Measurements from ENCODE around the gene ZNF202.
"Not testable (repeated sequence)": the region's sequence is repeated elsewhere in the genome, so short reads cannot be mapped to it uniquely, and the experiment has no call there.

The ZNF202 gene

DNA sequence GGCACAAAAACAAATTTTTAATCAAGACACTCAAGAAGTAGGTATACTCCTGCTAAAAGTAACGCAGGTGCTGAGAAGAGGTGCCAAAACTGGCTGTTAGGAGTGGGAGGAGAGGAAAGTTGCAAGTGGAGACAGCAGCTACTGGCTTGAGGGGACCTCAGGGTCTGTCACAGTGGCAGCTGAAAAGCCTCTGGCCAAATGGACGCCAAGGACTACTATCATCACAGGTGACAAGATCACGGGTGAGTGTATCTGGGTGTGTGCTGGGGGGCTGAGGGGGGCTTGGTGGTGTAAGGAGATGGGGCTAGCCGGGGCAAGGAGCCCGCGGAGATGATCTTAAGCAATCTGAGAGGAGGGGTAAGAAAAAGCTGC is 687 bp downstream of the ZNF202 start:
- no peak for DNase-seq (ENCODE audit: low read depth in 3 of 3)

DNA sequence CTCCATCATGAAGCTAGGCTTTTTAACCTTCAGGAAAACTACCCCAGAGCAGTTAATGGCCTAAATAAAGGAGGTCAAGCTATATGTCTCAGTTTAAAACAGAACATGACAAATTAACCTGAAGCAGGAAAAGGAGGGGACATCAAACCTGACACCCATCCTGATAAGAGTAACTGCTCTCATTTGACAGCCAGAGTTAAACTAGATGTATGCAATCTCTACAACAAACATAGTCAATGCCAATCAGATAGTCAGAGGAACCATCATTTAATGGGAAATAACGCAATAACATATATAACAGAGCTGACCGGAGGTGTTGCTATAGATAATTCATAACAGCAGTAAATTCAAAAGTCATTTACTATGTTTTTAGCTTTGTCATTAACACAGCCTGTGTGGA is 3.1 kb downstream of the ZNF202 start:
- no peak for DNase-seq (ENCODE audit: low read depth in 3 of 3)

DNA sequence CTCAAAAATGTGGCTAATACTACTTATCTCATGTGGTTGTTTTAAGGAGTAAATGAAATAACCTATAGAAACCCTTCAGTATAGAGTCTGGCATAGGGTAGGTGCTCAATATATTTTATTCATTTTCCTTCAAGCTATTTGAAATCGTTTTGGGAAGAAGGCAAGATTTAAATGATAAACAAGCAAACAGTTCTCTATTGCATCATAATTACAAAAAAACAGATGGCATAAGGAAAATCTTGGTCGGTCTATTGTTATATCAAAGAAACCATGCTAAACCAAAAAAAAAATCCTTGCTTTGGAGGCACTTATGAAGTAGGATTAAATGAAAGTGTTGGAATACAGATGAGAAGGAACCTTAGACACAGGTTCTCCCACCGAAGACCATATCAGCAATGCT is 4.7 kb downstream of the ZNF202 start:
- no peak for DNase-seq (ENCODE audit: low read depth in 3 of 3)

GRCh38 chr11:123729602-123730001 is 11.9 kb downstream of the ZNF202 start:
- no peak for DNase-seq (ENCODE audit: low read depth in 3 of 3)

- DNase-seq (ENCODE audit: low read depth in 3 of 3): no peak
These were observed 15.3 kb downstream of the ZNF202 start for GRCh38 chr11:123725995-123726655.

GRCh38 chr11:123719452-123719851 is 22.0 kb downstream of the ZNF202 start:
- no peak for DNase-seq (ENCODE audit: low read depth in 3 of 3)

DNA sequence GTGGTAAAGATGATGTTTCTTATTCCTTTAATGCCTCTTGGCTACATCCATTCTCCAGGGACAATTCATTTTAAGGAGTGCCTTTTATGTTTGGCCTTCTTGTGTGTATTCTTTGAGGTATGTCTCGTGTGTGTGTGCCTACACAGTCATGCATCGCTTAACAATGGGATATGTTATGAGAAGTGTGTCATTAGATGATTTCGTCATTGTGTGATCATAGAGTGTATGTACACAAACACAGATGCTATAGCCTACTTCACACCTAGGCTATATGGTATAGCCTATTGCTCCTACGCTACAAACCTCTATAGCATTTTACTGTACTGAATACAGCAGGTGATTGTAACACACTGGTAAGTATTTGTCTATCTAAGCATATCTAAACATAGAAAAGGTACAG is 23.0 kb downstream of the ZNF202 start:
- DNase-seq (ENCODE audit: low read depth in 3 of 3): no peak

GRCh38 chr11:123718063-123718462 is 23.4 kb downstream of the ZNF202 start:
- DNase-seq (ENCODE audit: low read depth in 3 of 3): no peak

DNA sequence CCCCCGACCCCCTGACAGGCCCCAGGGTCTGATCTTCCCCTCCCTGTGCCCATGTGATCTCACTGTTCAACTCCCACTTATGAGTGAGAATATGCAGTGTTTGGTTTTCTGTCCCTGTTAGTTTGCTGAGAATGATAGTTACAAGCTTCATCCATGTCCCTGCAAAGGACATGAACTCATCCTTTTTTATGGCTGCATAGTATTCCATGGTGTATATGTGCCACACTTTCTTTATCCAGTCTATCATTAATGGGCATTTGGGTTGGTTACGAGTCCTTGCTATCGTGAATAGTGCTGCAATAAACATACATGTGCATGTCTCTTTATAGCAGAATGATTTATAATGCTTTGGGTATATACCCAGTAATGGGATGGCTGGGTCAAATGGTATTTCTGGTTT is 28.8 kb downstream of the ZNF202 start:
- DNase-seq (ENCODE audit: low read depth in 3 of 3): not testable (repeated sequence)

GRCh38 chr11:123707606-123708205 is 33.8 kb downstream of the ZNF202 start:
- peak; percentile 22 to 48 (median 23) for DNase-seq (ENCODE audit: low read depth in 3 of 3)

DNA sequence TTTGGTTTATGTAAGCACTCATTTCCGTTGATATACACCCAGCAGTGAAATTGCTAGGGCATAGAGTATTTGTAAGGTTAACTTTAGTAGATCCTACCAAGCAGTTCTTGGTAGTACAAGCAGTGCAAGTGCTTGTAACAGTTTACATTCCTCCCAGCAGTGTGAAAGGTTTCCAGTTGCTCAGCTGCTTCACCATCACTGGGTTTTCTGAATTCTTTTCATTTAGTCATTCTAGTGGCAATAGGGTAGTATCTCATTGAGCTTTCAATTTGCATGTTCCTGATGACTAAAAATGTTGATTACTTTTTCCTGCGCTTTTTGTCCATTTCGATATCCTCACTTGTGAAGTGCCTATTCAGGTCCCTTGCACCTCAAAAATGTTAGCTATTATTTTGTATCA is 34.3 kb downstream of the ZNF202 start:
- no peak for DNase-seq (ENCODE audit: low read depth in 3 of 3)

DNA sequence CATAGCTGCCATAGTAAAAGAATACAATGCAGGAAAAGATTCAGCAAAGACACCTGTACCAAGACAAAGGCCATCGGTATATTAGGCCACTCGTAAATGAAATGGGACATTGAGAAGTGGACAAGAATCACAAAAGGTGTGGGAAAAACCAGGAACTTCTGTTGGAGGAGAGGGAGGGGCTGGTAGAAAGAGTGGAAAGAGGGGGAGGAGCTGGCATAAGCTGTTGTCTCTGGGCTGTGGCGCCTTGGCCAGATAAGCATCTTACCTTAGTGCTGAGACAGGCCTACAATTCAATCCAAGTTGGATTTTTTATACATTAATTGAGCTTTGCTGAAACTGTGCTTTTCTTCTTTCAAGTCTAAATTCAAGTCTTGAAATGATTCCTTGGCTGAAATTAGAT is 37.1 kb downstream of the ZNF202 start:
- DNase-seq (ENCODE audit: low read depth in 3 of 3): no peak

- no peak for DNase-seq (ENCODE audit: low read depth in 3 of 3)
These were observed 38.8 kb downstream of the ZNF202 start for GRCh38 chr11:123702696-123703095.

DNA sequence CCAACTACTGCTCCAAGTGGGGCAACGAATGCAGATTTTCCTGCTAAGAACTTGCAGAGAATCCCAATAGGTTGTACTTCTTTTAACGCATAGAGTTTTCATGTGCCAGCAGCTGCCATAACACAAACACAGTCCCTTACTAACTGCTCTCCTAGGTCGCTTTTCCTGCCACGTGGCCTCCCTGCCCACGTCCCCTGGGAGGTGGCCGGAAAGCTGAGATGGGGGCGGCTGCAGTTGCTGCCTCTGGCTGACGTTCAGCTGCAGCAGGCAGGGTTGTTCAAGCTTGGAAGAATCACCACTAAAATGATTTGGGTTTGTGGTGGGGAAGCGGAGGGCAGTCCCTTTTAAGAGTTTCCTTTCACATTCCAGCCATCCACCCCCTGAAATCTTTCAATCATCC is 39.3 kb downstream of the ZNF202 start:
- DNase-seq (ENCODE audit: low read depth in 3 of 3): no peak

DNA sequence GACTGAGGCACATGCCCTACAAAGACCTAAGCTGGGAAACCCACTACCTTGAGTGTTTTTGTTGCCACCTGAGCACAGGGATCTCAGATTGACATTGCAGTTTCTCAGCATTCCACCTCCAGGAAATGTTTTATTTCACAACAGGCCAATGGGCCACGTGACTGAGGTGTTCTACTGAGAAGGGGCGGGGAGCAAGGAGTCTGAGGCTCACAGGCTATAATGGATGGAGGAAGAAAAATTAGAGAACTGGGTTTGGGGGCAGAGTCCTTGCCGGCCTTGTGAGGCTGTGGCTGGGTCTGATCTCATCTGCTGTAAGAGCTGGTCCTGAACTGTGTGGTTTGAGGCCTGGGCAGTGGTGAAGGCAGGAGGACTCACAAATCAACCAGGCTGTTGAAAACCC is 40.7 kb downstream of the ZNF202 start:
- DNase-seq (ENCODE audit: low read depth in 3 of 3): no peak

DNA sequence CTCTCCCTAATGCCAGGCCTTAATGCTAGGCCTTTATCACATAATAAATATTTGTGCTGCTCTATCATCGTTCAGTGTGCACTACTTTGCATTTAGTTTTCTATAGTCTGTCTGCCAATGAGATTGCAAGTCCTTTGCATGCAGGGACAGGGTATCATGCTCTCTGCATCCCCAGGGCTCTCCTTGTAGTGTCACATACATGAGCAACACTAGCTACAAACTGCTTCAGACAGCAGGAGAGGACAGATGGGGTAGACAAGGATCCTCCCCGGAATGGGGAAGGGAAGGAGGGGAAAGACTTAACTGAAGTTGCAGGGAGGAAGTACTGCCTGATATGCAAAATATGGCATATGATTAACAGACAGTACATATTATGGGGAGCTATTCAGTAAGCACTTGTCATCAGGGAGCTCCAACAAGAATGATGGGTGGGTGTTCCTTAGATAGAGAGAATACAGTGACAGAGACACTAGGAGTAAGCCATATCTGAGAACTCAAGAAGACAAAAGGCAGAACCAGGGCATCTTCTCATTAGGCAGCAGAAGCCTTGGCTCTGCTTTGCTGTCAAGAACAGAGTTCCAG is 42.8 kb downstream of the ZNF202 start:
- DNase-seq (ENCODE audit: low read depth in 3 of 3): no peak

GRCh38 chr11:123696183-123696582 is 45.3 kb downstream of the ZNF202 start:
- DNase-seq (ENCODE audit: low read depth in 3 of 3): no peak

DNA sequence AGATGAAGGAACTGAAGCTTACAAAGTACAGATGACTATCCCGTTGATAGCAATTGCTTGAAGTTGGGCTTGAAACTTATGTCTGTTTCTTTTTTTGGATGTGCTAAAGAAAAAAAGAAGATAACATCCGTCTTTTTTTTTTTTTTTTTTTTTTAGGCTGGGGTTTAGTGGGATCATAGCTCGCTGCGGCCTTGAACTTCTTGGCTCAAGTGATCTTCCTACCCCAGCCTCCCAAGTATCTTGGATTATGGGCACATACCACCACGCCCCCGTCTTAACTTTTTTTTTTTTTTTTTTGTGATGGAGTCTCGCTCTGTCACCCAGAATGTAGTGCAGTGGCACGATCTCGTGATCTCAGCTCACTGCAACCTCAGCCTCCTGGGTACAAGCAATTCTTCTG is 46.2 kb downstream of the ZNF202 start:
- no peak for DNase-seq (ENCODE audit: low read depth in 3 of 3)

DNA sequence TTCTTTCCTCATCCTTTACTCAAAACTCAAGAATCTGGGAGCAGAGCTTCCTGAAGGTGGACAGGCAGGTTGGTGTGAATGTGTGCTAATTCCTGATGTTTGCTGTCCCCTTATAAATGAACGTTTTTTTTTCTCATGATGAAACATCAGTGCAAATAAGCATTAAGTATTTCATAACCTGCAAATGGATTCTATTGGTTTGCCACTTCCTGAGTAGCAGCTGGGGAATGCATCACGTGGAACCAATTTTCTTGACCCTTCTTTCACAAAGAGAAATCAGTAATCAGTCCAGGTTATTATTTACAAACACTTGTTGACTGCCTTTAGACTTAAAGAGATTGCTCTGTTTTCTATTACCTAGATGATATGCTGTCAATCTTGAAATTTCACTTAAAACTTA is 46.9 kb downstream of the ZNF202 start:
- DNase-seq (ENCODE audit: low read depth in 3 of 3): no peak

DNA sequence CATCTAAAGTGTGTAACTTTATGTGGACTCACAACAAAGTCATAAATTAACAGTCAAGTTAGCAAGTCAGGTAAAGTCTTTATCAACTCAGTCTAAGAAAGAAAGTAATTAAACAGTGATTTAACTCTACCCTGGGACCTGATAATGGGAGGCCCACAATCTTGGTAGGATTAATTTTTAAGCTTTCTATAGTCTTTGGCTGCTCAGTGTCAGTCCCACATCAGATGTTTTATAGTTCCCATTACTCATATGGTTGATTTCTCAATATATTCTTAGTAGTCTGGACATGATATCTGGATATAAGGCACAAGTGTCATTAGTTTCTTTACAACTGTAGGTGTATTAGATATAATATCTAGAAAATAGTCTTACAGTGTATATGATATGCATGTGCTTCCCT is 48.5 kb downstream of the ZNF202 start:
- no peak for DNase-seq (ENCODE audit: low read depth in 3 of 3)

DNA sequence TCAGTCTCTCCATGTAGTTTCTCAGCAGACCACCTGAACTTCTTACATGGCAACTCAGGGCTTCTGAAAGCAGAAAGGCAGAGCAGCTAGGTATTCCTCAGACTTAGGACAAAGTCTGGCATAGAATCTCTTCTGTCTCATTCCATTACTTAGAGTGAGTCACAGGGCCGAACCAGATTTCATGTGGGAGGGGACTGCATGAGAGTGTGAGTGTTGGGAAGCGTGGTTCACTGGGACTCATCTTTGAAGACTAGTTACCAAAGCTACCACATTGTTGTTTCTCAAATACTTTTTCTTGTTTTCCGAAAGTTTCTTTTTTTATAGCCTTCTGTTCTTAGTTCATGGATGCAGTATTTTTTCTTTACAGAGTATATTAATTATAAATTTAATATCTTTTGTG is 51.0 kb downstream of the ZNF202 start:
- DNase-seq (ENCODE audit: low read depth in 3 of 3): peak in 1 of 3 experiments; percentile 3

DNA sequence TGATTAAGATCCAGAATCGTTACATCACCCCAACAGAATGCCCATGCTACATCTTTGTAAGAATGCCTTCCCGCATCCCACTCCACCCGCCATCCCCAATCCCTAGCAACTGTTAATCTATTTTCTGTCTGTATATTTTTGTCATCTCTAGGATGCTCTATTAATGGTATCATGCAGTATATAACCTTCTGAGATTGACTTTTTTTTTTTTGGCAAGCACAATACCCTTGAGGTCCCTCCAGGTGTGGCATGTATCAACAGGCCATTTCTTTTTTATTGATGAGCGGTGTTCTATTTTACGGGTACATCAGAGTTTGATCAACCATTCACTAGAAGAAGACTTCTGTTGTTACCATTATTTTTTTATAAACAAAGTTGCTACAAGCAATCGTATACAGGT is 56.9 kb downstream of the ZNF202 start:
- no peak for DNase-seq (ENCODE audit: low read depth in 3 of 3)

- DNase-seq (ENCODE audit: low read depth in 3 of 3): no peak
These were observed 57.9 kb downstream of the ZNF202 start for GRCh38 chr11:123683428-123684170.
